ENCODE measurements around the gene PALLD. TPM values are rescaled to one million over a fixed set of nuclear protein-coding genes. Genes with fewer than 3 reads are reported as not detected.
"Not testable (repeated sequence)": the region's sequence is repeated elsewhere in the genome, so short reads cannot be mapped to it uniquely, and the experiment has no call there.

Gene PALLD
- total RNA-seq, 1 experiment from 2014 or later: 23.7 TPM

DNA sequence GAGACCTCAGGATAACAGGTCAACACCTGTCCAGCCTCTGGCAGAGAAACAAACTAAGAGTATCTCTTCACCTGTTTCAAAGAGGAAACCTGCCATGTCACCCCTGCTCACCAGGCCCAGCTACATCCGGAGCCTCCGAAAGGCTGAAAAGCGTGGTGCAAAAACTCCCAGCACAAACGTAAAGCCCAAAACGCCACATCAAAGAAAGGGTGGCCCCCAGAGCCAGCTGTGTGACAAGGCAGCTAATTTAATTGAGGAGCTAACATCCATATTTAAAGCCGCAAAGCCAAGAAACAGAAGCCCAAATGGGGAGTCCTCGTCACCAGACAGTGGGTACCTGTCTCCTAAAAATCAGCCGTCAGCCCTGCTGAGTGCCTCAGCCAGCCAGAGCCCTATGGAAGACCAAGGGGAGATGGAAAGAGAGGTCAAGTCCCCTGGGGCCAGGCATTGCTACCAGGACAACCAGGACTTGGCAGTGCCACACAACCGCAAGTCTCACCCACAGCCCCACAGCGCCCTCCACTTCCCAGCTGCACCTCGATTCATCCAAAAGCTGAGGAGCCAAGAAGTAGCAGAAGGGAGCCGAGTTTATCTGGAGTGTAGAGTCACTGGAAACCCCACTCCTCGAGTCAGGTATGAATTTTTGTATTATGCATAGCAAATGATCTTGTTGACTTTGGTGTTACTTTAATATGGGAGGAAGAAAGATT, 15.1 kb downstream of the PALLD start:
- CTCF ChIA-PET: interaction anchor here (0.6 to 1.8 kb wide), 2 partner anchors 310 to 410 kb away, joined by 4 to 5 read pairs; no protein-coding TSS in a partner anchor
- ATAC-seq: peak; percentile 57
- Mint-ChIP-seq H3K27me3 (ENCODE audit: low read depth) (no peaks in the 10 kb centered on the region), H3K4me1 (no peaks in the 10 kb centered on the region; the same call in 1 of the 2 replicates), H3K9me3 (no peaks in the 10 kb centered on the region), H3K27ac (no peak overlapping the region), H3K4me3 (no peak overlapping the region), H3K36me3 (no peaks in the 10 kb centered on the region)
- TF ChIP-seq, protein P1, sequence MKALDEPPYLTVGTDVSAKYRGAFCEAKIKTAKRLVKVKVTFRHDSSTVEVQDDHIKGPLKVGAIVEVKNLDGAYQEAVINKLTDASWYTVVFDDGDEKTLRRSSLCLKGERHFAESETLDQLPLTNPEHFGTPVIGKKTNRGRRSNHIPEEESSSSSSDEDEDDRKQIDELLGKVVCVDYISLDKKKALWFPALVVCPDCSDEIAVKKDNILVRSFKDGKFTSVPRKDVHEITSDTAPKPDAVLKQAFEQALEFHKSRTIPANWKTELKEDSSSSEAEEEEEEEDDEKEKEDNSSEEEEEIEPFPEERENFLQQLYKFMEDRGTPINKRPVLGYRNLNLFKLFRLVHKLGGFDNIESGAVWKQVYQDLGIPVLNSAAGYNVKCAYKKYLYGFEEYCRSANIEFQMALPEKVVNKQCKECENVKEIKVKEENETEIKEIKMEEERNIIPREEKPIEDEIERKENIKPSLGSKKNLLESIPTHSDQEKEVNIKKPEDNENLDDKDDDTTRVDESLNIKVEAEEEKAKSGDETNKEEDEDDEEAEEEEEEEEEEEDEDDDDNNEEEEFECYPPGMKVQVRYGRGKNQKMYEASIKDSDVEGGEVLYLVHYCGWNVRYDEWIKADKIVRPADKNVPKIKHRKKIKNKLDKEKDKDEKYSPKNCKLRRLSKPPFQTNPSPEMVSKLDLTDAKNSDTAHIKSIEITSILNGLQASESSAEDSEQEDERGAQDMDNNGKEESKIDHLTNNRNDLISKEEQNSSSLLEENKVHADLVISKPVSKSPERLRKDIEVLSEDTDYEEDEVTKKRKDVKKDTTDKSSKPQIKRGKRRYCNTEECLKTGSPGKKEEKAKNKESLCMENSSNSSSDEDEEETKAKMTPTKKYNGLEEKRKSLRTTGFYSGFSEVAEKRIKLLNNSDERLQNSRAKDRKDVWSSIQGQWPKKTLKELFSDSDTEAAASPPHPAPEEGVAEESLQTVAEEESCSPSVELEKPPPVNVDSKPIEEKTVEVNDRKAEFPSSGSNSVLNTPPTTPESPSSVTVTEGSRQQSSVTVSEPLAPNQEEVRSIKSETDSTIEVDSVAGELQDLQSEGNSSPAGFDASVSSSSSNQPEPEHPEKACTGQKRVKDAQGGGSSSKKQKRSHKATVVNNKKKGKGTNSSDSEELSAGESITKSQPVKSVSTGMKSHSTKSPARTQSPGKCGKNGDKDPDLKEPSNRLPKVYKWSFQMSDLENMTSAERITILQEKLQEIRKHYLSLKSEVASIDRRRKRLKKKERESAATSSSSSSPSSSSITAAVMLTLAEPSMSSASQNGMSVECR (CRISPR knock-in tag; IDR thresholded peaks at IDR 0.05; ENCODE audit: borderline replicate concordance): no peak
- TF ChIP-seq, protein P2, sequence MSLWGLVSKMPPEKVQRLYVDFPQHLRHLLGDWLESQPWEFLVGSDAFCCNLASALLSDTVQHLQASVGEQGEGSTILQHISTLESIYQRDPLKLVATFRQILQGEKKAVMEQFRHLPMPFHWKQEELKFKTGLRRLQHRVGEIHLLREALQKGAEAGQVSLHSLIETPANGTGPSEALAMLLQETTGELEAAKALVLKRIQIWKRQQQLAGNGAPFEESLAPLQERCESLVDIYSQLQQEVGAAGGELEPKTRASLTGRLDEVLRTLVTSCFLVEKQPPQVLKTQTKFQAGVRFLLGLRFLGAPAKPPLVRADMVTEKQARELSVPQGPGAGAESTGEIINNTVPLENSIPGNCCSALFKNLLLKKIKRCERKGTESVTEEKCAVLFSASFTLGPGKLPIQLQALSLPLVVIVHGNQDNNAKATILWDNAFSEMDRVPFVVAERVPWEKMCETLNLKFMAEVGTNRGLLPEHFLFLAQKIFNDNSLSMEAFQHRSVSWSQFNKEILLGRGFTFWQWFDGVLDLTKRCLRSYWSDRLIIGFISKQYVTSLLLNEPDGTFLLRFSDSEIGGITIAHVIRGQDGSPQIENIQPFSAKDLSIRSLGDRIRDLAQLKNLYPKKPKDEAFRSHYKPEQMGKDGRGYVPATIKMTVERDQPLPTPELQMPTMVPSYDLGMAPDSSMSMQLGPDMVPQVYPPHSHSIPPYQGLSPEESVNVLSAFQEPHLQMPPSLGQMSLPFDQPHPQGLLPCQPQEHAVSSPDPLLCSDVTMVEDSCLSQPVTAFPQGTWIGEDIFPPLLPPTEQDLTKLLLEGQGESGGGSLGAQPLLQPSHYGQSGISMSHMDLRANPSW (CRISPR knock-in tag; conservative IDR thresholded peaks at IDR 0.05; ENCODE audit: low read depth): no peak
- TF ChIP-seq ZNF317 (CRISPR knock-in tag; IDR thresholded peaks at IDR 0.05; ENCODE audit: borderline replicate concordance, low read depth): no peak
- TF ChIP-seq MXD4 (CRISPR knock-in tag; IDR thresholded peaks at IDR 0.05; ENCODE audit: borderline replicate concordance): no peak
- no peak for TF ChIP-seq NR2C2 (CRISPR knock-in tag; IDR thresholded peaks at IDR 0.05)
- no peak for TF ChIP-seq HMGA2 (CRISPR knock-in tag; IDR thresholded peaks at IDR 0.05)
- no peak for TF ChIP-seq ZNF219 (CRISPR knock-in tag; IDR thresholded peaks at IDR 0.05; ENCODE audit: borderline replicate concordance)
- TF ChIP-seq ZNF671 (CRISPR knock-in tag; IDR thresholded peaks at IDR 0.05): no peak
- no peak for TF ChIP-seq TCF7 (CRISPR knock-in tag; IDR thresholded peaks at IDR 0.05; ENCODE audit: low read depth)
- peak; percentile 13 for DNase-seq (ENCODE audit: low spot score)
- POLR2A ChIA-PET: no interaction called here

DNA sequence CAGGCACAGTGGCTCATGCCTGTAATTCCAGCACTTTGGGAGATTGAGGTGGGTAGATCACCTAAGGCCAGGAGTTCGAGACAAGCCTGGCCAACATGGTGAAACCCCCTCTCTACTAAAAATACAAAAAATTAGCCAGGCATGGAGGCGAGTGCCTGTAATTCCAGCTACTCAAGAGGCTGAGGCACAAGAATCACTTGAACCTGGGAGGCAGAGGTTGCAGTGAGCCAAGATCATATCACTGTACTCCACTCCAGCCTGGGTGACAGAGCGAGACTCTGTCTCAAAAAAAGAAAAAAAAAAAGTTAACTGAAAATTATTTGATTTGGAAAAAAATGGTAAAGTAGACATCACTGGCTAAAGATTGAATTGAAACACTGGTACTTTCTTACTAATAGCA, 17.0 kb downstream of the PALLD start:
- ATAC-seq; H3K27me3 Mint-ChIP-seq (ENCODE audit: low read depth); H3K36me3 Mint-ChIP-seq; POLR2A ChIA-PET; H3K9me3 Mint-ChIP-seq; H3K4me1 Mint-ChIP-seq; DNase-seq (ENCODE audit: low spot score); H3K4me3 Mint-ChIP-seq; H3K27ac Mint-ChIP-seq: not testable (repeated sequence)
- CTCF ChIA-PET: interaction anchor here (0.6 to 2.3 kb wide), 5 partner anchors 11 to 408 kb away, joined by 3 to 9 read pairs (median 4); no protein-coding TSS in a partner anchor

DNA sequence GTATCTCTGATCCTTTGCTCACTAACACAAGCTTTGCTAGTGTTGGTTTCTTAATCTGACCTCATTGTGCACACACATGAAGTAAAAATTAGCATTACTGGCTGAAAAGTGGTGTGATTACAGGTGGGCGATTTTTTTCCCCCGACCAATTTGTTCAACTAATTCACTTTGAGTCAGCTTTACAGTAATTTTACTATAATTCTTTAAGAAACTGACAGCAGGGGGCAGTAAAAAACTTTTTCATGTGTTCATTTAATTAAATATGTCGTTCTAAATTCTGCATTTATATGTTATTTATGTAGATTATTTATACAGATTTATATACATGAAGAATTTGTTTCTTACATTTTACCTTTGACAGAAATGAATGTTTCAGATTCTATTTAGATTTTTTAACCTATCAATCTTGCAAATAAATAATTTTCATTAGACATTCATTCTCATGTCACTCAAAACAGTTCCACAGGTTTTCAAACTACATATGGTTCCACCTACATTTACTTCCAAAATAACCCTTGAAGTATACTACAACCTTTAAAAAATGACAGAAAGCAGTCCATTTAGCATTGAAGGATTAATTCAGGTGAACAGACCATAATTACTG, 17.5 kb downstream of the PALLD start:
- H3K4me1 Mint-ChIP-seq: no peaks in the 10 kb centered on the region; the same call in 1 of the 2 replicates
- CTCF ChIA-PET: interaction anchor here (0.6 to 2.3 kb wide), 5 partner anchors 12 to 407 kb away, joined by 3 to 9 read pairs (median 4); no protein-coding TSS in a partner anchor
- H3K27me3 Mint-ChIP-seq (ENCODE audit: low read depth): no peaks in the 10 kb centered on the region
- H3K36me3 Mint-ChIP-seq: no peaks in the 10 kb centered on the region
- POLR2A ChIA-PET: no interaction called here
- H3K9me3 Mint-ChIP-seq: no peaks in the 10 kb centered on the region
- no peak overlapping the region for H3K27ac Mint-ChIP-seq
- DNase-seq (ENCODE audit: low spot score): no peak
- H3K4me3 Mint-ChIP-seq: no peak overlapping the region
- ATAC-seq: no peak
- no peak for TF ChIP-seq MYBL2 (CRISPR knock-in tag; IDR thresholded peaks at IDR 0.05)
- no peak for TF ChIP-seq FOXJ3 (CRISPR knock-in tag; IDR thresholded peaks at IDR 0.05; ENCODE audit: borderline replicate concordance)
- TF ChIP-seq, protein P3, sequence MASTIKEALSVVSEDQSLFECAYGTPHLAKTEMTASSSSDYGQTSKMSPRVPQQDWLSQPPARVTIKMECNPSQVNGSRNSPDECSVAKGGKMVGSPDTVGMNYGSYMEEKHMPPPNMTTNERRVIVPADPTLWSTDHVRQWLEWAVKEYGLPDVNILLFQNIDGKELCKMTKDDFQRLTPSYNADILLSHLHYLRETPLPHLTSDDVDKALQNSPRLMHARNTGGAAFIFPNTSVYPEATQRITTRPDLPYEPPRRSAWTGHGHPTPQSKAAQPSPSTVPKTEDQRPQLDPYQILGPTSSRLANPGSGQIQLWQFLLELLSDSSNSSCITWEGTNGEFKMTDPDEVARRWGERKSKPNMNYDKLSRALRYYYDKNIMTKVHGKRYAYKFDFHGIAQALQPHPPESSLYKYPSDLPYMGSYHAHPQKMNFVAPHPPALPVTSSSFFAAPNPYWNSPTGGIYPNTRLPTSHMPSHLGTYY (CRISPR knock-in tag; IDR thresholded peaks at IDR 0.05): no peak
- TF ChIP-seq, protein P4, sequence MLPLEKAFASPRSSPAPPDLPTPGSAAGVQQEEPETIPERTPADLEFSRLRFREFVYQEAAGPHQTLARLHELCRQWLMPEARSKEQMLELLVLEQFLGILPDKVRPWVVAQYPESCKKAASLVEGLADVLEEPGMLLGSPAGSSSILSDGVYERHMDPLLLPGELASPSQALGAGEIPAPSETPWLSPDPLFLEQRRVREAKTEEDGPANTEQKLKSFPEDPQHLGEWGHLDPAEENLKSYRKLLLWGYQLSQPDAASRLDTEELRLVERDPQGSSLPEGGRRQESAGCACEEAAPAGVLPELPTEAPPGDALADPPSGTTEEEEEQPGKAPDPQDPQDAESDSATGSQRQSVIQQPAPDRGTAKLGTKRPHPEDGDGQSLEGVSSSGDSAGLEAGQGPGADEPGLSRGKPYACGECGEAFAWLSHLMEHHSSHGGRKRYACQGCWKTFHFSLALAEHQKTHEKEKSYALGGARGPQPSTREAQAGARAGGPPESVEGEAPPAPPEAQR (CRISPR knock-in tag; IDR thresholded peaks at IDR 0.05): no peak
- no peak for TF ChIP-seq ZNF396 (CRISPR knock-in tag; IDR thresholded peaks at IDR 0.05; ENCODE audit: borderline replicate concordance)
- TF ChIP-seq, protein P5, sequence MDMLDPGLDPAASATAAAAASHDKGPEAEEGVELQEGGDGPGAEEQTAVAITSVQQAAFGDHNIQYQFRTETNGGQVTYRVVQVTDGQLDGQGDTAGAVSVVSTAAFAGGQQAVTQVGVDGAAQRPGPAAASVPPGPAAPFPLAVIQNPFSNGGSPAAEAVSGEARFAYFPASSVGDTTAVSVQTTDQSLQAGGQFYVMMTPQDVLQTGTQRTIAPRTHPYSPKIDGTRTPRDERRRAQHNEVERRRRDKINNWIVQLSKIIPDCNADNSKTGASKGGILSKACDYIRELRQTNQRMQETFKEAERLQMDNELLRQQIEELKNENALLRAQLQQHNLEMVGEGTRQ (CRISPR knock-in tag; IDR thresholded peaks at IDR 0.05): no peak
- TF ChIP-seq ZNF671 (CRISPR knock-in tag; IDR thresholded peaks at IDR 0.05): no peak
- no peak for TF ChIP-seq TEAD1 (CRISPR knock-in tag; IDR thresholded peaks at IDR 0.05)
- TF ChIP-seq, protein P6, sequence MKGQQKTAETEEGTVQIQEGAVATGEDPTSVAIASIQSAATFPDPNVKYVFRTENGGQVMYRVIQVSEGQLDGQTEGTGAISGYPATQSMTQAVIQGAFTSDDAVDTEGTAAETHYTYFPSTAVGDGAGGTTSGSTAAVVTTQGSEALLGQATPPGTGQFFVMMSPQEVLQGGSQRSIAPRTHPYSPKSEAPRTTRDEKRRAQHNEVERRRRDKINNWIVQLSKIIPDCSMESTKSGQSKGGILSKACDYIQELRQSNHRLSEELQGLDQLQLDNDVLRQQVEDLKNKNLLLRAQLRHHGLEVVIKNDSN (CRISPR knock-in tag; IDR thresholded peaks at IDR 0.05): no peak
- no peak for TF ChIP-seq NFE2L1 (CRISPR knock-in tag; IDR thresholded peaks at IDR 0.05)
- TF ChIP-seq NFYB (CRISPR knock-in tag; conservative IDR thresholded peaks at IDR 0.05; ENCODE audit: low read depth): no peak

Data from WTC11 (cell line).